Ishikawa (cell line): ENCODE measurements around the gene MFGE8.

Experiments
- CEBPB ChIP-seq: IDR thresholded peaks from 2 replicates; pipeline ENCODE4 v1.6.1; 2012
- CREB1 ChIP-seq: IDR thresholded peaks from 2 replicates; pipeline ENCODE4 v1.6.1; 2012; ENCODE audit warnings: low read depth
- EGR1 ChIP-seq: IDR thresholded peaks from 2 replicates; pipeline ENCODE4 v1.6.1; 2012
- EP300 ChIP-seq: IDR thresholded peaks from 2 replicates; pipeline ENCODE4 v1.6.1; 2012; ENCODE audit warnings: borderline replicate concordance
- FOXM1 ChIP-seq: IDR thresholded peaks from 2 replicates; pipeline ENCODE4 v1.6.1; 2012; ENCODE audit warnings: low read depth, borderline replicate concordance
- MAX ChIP-seq: IDR thresholded peaks from 2 replicates; pipeline ENCODE4 v1.6.1; 2012
- NFIC ChIP-seq: IDR thresholded peaks from 2 replicates; pipeline ENCODE4 v1.6.1; 2012
- RAD21 ChIP-seq: IDR thresholded peaks from 2 replicates; pipeline ENCODE4 v1.6.1; 2012; ENCODE audit warnings: low read depth
- REST ChIP-seq: IDR thresholded peaks from 2 replicates; pipeline ENCODE4 v1.6.1; 2012; ENCODE audit warnings: low read depth, mild to moderate bottlenecking
- TAF1 ChIP-seq: IDR thresholded peaks from 2 replicates; pipeline ENCODE4 v1.6.1; 2012; ENCODE audit warnings: low read depth, mild to moderate bottlenecking
- TEAD4 ChIP-seq: IDR thresholded peaks from 2 replicates; pipeline ENCODE4 v1.6.1; 2012
- YY1 ChIP-seq: IDR thresholded peaks from 2 replicates; pipeline ENCODE4 v1.6.1; 2012; ENCODE audit warnings: low read depth
- ZBTB7A ChIP-seq: IDR thresholded peaks from 2 replicates; pipeline ENCODE4 v1.6.1; 2012; ENCODE audit warnings: low read depth

- TF ChIP-seq YY1 (no peak), TAF1 (no peak), CREB1 (no peak), CEBPB (no peak), EP300 (no peak), NFIC (no peak), TEAD4 (no peak), REST (no peak), ZBTB7A (no peak), RAD21 (no peak), MAX (no peak), FOXM1 (no peak), EGR1 (no peak)
Measured at GRCh38 chr15:88902221-88902835, 10.9 kb downstream of the MFGE8 start.
